Measurements from ENCODE around the gene RFTN2. TPM values are rescaled to one million over a fixed set of nuclear protein-coding genes. Genes with fewer than 3 reads are reported as not detected.
"Not testable (repeated sequence)": the region's sequence is repeated elsewhere in the genome, so short reads cannot be mapped to it uniquely, and the experiment has no call there.

RFTN2 gene
- total and polyA plus RNA-seq, 2 experiments from 2014 or later, result 0.42 to 2.1 TPM

DNA sequence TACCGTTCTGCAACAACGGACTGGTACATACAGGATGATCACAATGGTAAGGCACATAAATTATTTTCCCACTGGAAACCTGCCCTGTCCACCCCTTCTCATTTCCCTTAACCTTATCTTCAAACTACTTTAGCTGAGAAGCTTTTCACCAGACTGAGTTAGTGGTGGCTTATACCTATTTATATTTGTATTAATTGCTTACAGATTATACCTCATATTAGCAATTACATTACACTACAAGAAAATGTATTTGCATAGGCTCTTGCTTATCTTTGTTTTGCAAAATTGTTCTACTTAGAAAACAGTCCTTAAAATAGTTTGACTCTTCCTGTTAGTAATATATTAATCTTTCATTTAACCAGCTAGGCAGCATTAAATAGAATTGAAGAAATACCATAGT is 124.1 kb downstream of the RFTN2 start:
- not testable (repeated sequence) for H3K27ac Mint-ChIP-seq; H2AFZ ChIP-seq; H3K4me1 Mint-ChIP-seq; H4K20me1 ChIP-seq (replicated peaks; ENCODE audit: insufficient read depth); H3K27ac ChIP-seq (ENCODE audit: low read depth); H3K9me2 ChIP-seq (ENCODE audit: insufficient read depth); H3K27me3 ChIP-seq (ENCODE audit: insufficient read depth); H3F3A ChIP-seq (replicated peaks; ENCODE audit: low read depth); H3K27me3 Mint-ChIP-seq (ENCODE audit: insufficient read depth, low read depth, poor library complexity); H3K4me1 ChIP-seq (ENCODE audit: insufficient read depth); H3K4me2 ChIP-seq; H3K9me3 Mint-ChIP-seq; H3K4me3 Mint-ChIP-seq; DNase-seq (ENCODE audit: low spot score); ATAC-seq; H3K4me3 ChIP-seq
- H3K36me3 ChIP-seq (ENCODE audit: insufficient read depth), result peaks cover 13% of the 10 kb centered on the region; the same call in 1 of the 2 replicates
- peaks cover 11% of the 10 kb centered on the region for H3K79me2 ChIP-seq (replicated peaks; ENCODE audit: insufficient read depth)
- peaks cover 53% of the 10 kb centered on the region for H3K36me3 Mint-ChIP-seq (ENCODE audit: low read depth)

- Histone ChIP-seq H4K20me1 (replicated peaks; ENCODE audit: insufficient read depth) (no peaks in the 10 kb centered on the region), H3K27me3 (ENCODE audit: insufficient read depth) (no peaks in the 10 kb centered on the region), H3K36me3 (ENCODE audit: insufficient read depth) (peaks cover 13% of the 10 kb centered on the region; the same call in 1 of the 2 replicates), H3K4me2 (no peak overlapping the region), H3F3A (replicated peaks; ENCODE audit: low read depth) (no peaks in the 10 kb centered on the region; the same call in 1 of the 2 replicates), H3K4me3 (no peak overlapping the region), H3K27ac (ENCODE audit: low read depth) (no peak overlapping the region), H3K4me1 (ENCODE audit: insufficient read depth) (no peaks in the 10 kb centered on the region), H3K79me2 (replicated peaks; ENCODE audit: insufficient read depth) (peaks cover 11% of the 10 kb centered on the region), H3K9me2 (ENCODE audit: insufficient read depth) (no peaks in the 10 kb centered on the region), H2AFZ (no peak overlapping the region)
- DNase-seq (ENCODE audit: low spot score), result no peak
- Mint-ChIP-seq H3K27ac (no peak overlapping the region), H3K27me3 (ENCODE audit: insufficient read depth, low read depth, poor library complexity) (peaks cover 2% of the 10 kb centered on the region), H3K4me1 (no peaks in the 10 kb centered on the region), H3K9me3 (no peaks in the 10 kb centered on the region), H3K4me3 (no peak overlapping the region), H3K36me3 (ENCODE audit: low read depth) (peaks cover 70% of the 10 kb centered on the region)
- TF ChIP-seq ZNF331 (CRISPR knock-in tag; IDR thresholded peaks at IDR 0.05; ENCODE audit: low read depth) (no peak), EZH2 (IDR thresholded peaks at IDR 0.05; ENCODE audit: low read depth, unreplicated experiment) (no peak)
- ATAC-seq, result no peak
Measured at GRCh38 chr2:197548582-197548981, 126.8 kb downstream of the RFTN2 start.

DNA sequence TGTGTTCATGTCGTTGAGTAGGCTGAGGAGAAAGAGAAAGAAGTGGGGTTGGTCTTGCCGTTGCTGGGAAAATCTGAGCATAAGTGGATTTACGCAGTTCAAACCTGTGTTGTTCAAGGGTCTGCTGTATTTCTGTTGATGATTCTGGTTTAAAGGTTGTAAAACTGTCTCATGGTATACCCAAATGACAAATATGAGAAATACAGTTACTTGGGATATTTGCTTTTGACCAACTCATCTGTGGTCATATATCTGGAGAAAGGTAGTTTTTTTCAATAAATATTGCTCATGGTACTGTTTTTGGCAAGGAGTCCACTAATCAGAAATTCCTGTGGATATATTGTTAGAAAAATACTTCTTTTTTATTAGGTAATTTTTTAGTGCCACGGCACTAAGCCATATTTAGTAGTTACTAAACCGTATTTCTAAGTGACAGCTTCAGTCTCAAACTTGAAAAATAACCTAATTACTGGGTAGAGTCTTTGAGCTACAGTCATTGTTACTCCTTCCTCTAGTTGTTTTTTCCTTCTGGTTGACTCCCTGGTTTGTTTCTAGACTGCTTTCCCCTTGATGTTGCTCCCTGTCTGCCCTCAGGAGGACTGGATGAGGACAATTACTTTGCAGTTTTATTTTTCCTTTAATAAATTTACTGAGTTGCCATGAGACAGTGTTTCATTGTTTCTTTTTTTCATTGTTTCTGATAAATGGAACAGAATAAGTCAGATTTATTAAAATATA is 128.1 kb downstream of the RFTN2 start:
- H3K4me1 ChIP-seq (ENCODE audit: insufficient read depth), result peaks cover 7% of the 10 kb centered on the region
- H3K4me2 ChIP-seq, result no peak overlapping the region
- DNase-seq (ENCODE audit: low spot score) (no peak), ATAC-seq (no peak)
- H3K27ac ChIP-seq (ENCODE audit: low read depth), result peak overlapping the region; percentile 33
- H3K27me3 ChIP-seq (ENCODE audit: insufficient read depth), result no peaks in the 10 kb centered on the region
- Mint-ChIP-seq H3K27ac (peak overlapping the region; percentile 24; the same call in 1 of the 2 replicates), H3K4me3 (no peak overlapping the region), H3K4me1 (peaks cover 8% of the 10 kb centered on the region; the same call in 2 of the 3 replicates), H3K9me3 (no peaks in the 10 kb centered on the region), H3K36me3 (ENCODE audit: low read depth) (peaks cover 69% of the 10 kb centered on the region), H3K27me3 (ENCODE audit: insufficient read depth, low read depth, poor library complexity) (peaks cover 2% of the 10 kb centered on the region)
- H2AFZ ChIP-seq, result no peak overlapping the region
- no peak overlapping the region for H3K4me3 ChIP-seq
- H4K20me1 ChIP-seq (replicated peaks; ENCODE audit: insufficient read depth), result no peaks in the 10 kb centered on the region
- peaks cover 11% of the 10 kb centered on the region for H3K79me2 ChIP-seq (replicated peaks; ENCODE audit: insufficient read depth)
- H3K36me3 ChIP-seq (ENCODE audit: insufficient read depth), result peaks cover 18% of the 10 kb centered on the region; the same call in 1 of the 2 replicates
- H3K9me2 ChIP-seq (ENCODE audit: insufficient read depth), result no peaks in the 10 kb centered on the region
- peaks cover 3% of the 10 kb centered on the region; the same call in 1 of the 2 replicates for H3F3A ChIP-seq (replicated peaks; ENCODE audit: low read depth)
- no peak for TF ChIP-seq NANOG (IDR thresholded peaks at IDR 0.05; ENCODE audit: borderline replicate concordance)
- TF ChIP-seq, protein P1, sequence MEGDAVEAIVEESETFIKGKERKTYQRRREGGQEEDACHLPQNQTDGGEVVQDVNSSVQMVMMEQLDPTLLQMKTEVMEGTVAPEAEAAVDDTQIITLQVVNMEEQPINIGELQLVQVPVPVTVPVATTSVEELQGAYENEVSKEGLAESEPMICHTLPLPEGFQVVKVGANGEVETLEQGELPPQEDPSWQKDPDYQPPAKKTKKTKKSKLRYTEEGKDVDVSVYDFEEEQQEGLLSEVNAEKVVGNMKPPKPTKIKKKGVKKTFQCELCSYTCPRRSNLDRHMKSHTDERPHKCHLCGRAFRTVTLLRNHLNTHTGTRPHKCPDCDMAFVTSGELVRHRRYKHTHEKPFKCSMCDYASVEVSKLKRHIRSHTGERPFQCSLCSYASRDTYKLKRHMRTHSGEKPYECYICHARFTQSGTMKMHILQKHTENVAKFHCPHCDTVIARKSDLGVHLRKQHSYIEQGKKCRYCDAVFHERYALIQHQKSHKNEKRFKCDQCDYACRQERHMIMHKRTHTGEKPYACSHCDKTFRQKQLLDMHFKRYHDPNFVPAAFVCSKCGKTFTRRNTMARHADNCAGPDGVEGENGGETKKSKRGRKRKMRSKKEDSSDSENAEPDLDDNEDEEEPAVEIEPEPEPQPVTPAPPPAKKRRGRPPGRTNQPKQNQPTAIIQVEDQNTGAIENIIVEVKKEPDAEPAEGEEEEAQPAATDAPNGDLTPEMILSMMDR (conservative IDR thresholded peaks at IDR 0.05; ENCODE audit: low read depth in 2 of 2), result no peak
- no peak for TF ChIP-seq ZNF114 (CRISPR knock-in tag; IDR thresholded peaks at IDR 0.05)
- no peak for TF ChIP-seq EZH2phosphoT487 (IDR thresholded peaks at IDR 0.05; ENCODE audit: unreplicated experiment)
- TF ChIP-seq, protein P2, sequence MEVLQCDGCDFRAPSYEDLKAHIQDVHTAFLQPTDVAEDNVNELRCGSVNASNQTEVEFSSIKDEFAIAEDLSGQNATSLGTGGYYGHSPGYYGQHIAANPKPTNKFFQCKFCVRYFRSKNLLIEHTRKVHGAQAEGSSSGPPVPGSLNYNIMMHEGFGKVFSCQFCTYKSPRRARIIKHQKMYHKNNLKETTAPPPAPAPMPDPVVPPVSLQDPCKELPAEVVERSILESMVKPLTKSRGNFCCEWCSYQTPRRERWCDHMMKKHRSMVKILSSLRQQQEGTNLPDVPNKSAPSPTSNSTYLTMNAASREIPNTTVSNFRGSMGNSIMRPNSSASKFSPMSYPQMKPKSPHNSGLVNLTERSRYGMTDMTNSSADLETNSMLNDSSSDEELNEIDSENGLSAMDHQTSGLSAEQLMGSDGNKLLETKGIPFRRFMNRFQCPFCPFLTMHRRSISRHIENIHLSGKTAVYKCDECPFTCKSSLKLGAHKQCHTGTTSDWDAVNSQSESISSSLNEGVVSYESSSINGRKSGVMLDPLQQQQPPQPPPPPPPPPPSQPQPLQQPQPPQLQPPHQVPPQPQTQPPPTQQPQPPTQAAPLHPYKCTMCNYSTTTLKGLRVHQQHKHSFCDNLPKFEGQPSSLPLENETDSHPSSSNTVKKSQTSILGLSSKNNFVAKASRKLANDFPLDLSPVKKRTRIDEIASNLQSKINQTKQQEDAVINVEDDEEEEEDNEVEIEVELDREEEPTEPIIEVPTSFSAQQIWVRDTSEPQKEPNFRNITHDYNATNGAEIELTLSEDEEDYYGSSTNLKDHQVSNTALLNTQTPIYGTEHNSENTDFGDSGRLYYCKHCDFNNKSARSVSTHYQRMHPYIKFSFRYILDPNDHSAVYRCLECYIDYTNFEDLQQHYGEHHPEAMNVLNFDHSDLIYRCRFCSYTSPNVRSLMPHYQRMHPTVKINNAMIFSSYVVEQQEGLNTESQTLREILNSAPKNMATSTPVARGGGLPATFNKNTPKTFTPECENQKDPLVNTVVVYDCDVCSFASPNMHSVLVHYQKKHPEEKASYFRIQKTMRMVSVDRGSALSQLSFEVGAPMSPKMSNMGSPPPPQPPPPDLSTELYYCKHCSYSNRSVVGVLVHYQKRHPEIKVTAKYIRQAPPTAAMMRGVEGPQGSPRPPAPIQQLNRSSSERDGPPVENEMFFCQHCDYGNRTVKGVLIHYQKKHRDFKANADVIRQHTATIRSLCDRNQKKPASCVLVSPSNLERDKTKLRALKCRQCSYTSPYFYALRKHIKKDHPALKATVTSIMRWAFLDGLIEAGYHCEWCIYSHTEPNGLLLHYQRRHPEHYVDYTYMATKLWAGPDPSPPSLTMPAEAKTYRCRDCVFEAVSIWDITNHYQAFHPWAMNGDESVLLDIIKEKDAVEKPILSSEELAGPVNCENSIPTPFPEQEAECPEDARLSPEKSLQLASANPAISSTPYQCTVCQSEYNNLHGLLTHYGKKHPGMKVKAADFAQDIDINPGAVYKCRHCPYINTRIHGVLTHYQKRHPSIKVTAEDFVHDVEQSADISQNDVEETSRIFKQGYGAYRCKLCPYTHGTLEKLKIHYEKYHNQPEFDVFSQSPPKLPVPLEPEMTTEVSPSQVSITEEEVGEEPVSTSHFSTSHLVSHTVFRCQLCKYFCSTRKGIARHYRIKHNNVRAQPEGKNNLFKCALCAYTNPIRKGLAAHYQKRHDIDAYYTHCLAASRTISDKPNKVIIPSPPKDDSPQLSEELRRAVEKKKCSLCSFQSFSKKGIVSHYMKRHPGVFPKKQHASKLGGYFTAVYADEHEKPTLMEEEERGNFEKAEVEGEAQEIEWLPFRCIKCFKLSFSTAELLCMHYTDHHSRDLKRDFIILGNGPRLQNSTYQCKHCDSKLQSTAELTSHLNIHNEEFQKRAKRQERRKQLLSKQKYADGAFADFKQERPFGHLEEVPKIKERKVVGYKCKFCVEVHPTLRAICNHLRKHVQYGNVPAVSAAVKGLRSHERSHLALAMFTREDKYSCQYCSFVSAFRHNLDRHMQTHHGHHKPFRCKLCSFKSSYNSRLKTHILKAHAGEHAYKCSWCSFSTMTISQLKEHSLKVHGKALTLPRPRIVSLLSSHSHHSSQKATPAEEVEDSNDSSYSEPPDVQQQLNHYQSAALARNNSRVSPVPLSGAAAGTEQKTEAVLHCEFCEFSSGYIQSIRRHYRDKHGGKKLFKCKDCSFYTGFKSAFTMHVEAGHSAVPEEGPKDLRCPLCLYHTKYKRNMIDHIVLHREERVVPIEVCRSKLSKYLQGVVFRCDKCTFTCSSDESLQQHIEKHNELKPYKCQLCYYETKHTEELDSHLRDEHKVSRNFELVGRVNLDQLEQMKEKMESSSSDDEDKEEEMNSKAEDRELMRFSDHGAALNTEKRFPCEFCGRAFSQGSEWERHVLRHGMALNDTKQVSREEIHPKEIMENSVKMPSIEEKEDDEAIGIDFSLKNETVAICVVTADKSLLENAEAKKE (CRISPR knock-in tag; IDR thresholded peaks at IDR 0.05), result no peak

All from GM23338 (cell line).